ENCODE results near the gene TNFRSF4. TPM values are rescaled to one million over a fixed set of nuclear protein-coding genes. Genes with fewer than 3 reads are reported as not detected.

Gene TNFRSF4
- total RNA-seq, 4 donors from 2014 or later: 1.5 to 4.5 (median 3.2) TPM

- Histone ChIP-seq H3K27me3 (no peaks in the 10 kb centered on the region), H3K4me3 (replicated peaks in 1 of 3) (peak within 1 kb of the TSS in 1 of 3 donors; percentile 11), H3K36me3 (no peaks in the 10 kb centered on the region), H3K9me3 (no peaks in the 10 kb centered on the region), H3K27ac (no peak within 1 kb of the TSS), H3K4me1 (peaks cover 6 to 12% of the 10 kb centered on the region in 2 donors)
- TF ChIP-seq, protein P1, sequence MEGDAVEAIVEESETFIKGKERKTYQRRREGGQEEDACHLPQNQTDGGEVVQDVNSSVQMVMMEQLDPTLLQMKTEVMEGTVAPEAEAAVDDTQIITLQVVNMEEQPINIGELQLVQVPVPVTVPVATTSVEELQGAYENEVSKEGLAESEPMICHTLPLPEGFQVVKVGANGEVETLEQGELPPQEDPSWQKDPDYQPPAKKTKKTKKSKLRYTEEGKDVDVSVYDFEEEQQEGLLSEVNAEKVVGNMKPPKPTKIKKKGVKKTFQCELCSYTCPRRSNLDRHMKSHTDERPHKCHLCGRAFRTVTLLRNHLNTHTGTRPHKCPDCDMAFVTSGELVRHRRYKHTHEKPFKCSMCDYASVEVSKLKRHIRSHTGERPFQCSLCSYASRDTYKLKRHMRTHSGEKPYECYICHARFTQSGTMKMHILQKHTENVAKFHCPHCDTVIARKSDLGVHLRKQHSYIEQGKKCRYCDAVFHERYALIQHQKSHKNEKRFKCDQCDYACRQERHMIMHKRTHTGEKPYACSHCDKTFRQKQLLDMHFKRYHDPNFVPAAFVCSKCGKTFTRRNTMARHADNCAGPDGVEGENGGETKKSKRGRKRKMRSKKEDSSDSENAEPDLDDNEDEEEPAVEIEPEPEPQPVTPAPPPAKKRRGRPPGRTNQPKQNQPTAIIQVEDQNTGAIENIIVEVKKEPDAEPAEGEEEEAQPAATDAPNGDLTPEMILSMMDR (IDR thresholded peaks at IDR 0.05): no peak
- no peak for TF ChIP-seq POLR2A (IDR thresholded peaks at IDR 0.05)
- peak; percentile 50 to 51 for DNase-seq
- 5 to 37% methylated on average over 5 to 21 of the region's 49 CpGs for WGBS, 2 donors
- intact Hi-C loops (cut with DNase I): no loop called here
These were observed 7.5 kb downstream of the TNFRSF4 start, which contains the start of gene TNFRSF18 for GRCh38 chr1:1206376-1206965. TSS of gene TNFRSF18 (minus strand) at chr1:1206592. CDS start at chr1:1206571, 21 bp downstream.

GRCh38 chr1:1205769-1206375 is 8.1 kb downstream of the TNFRSF4 start:
- Histone ChIP-seq H3K36me3 (no peaks in the 10 kb centered on the region), H3K9me3 (no peaks in the 10 kb centered on the region), H3K4me3 (replicated peaks in 1 of 3) (peak overlapping the region in 1 of 3 donors; percentile 11), H3K27ac (no peak overlapping the region), H3K4me1 (peaks cover 6 to 18% of the 10 kb centered on the region in 2 donors), H3K27me3 (no peaks in the 10 kb centered on the region)
- TF ChIP-seq, protein P1 (IDR thresholded peaks at IDR 0.05): no peak
- TF ChIP-seq POLR2A (IDR thresholded peaks at IDR 0.05): no peak
- WGBS, 2 donors: 40 to 49% methylated on average over 1 to 5 of the region's 31 CpGs
- no peak for DNase-seq
- intact Hi-C loops (cut with DNase I): no loop called here

DNA sequence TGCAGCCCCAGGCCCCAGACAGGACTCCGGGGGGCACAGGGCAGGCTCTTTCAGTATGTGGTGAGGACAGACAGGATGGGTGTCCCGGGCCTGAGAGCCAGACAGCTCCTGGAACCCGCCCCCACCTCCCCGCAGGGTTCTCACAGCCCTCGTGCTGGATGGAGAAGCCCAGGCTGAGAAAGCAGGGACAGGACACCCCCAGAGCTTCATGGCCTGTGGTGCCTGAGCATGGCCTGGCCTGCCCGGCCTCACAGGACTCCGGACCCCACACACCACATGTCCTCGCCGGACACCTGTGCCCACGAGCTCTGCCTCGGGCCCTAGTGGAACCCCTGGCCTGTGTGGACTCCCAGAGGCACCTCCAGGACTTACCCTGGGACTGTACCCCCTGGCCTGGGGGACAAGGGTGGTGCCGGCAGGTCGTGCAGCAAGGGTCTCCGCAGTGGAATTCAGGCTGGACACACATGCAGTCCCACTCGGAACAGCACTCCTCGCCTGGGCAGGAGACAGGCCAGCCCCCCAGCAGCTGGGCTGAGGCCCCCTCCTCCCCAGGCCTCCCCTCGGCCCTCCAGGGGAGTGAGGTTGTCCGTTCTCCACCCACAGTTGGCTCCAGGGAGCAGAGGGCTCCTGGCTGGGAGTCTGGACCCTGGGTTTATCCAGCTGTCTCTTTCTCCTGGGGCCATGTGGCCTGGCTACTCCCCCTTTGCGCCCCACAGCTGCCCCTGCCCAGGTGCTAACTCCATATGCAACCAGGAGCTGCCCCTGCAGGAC is 8.8 kb downstream of the TNFRSF4 start:
- Histone ChIP-seq H3K36me3 (no peaks in the 10 kb centered on the region), H3K4me3 (replicated peaks in 1 of 3) (no peak overlapping the region), H3K27ac (no peak overlapping the region), H3K27me3 (no peaks in the 10 kb centered on the region), H3K9me3 (no peaks in the 10 kb centered on the region), H3K4me1 (peaks cover 6 to 20% of the 10 kb centered on the region in 2 donors)
- WGBS, 2 donors: 80 to 100% methylated on average over 2 to 10 of the region's 19 CpGs
- no peak for TF ChIP-seq POLR2A (IDR thresholded peaks at IDR 0.05)
- TF ChIP-seq, protein P1 (IDR thresholded peaks at IDR 0.05): no peak
- intact Hi-C loops (cut with DNase I): no loop called here
- no peak for DNase-seq

DNA sequence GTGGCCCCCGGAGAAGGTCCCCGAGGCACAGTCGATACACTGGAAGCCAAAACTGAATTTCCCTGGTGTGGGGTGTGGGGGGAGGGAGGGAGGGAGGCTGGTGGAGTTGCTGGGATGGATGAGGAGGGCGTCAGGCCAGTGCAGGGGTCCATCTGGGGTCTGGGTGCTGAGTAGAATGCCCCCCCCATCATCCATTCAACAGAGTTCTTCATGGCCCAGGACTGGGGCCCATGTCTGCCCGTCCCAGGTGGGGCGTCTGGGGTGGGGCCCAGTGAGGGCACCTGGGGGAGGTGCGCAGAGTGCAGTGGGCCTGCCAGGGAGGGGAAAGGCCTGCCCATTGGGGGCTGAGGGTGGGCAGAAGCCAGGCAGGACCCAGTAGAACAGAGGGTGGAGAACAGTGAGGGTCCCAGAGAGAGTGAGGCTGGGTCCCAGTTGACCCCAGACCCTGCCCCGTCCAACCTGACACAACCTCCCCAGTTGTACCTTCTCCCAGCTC is 9.5 kb downstream of the TNFRSF4 start:
- no peak for DNase-seq
- Histone ChIP-seq H3K4me3 (replicated peaks in 1 of 3) (no peak overlapping the region), H3K27me3 (no peaks in the 10 kb centered on the region), H3K4me1 (peaks cover 6 to 20% of the 10 kb centered on the region in 2 donors), H3K36me3 (no peaks in the 10 kb centered on the region), H3K9me3 (no peaks in the 10 kb centered on the region), H3K27ac (no peak overlapping the region)
- no peak for TF ChIP-seq POLR2A (IDR thresholded peaks at IDR 0.05)
- TF ChIP-seq, protein P1 (IDR thresholded peaks at IDR 0.05): no peak
- 84 to 91% methylated on average over 6 to 8 of the region's 8 CpGs for WGBS, 2 donors
- intact Hi-C loops (cut with DNase I): no loop called here

All from thyroid gland (tissue), 4 donors.